ENCODE results near the gene MAP3K14. TPM values are rescaled to one million over a fixed set of nuclear protein-coding genes. Genes with fewer than 3 reads are reported as not detected.

MAP3K14 gene
- total RNA-seq, 1 donor from 2014 or later: 9.9 TPM

- no peak for DNase-seq (ENCODE audit: low read depth)
Measured at GRCh38 chr17:45339646-45340605, 23.1 kb upstream of the MAP3K14 start.

DNA sequence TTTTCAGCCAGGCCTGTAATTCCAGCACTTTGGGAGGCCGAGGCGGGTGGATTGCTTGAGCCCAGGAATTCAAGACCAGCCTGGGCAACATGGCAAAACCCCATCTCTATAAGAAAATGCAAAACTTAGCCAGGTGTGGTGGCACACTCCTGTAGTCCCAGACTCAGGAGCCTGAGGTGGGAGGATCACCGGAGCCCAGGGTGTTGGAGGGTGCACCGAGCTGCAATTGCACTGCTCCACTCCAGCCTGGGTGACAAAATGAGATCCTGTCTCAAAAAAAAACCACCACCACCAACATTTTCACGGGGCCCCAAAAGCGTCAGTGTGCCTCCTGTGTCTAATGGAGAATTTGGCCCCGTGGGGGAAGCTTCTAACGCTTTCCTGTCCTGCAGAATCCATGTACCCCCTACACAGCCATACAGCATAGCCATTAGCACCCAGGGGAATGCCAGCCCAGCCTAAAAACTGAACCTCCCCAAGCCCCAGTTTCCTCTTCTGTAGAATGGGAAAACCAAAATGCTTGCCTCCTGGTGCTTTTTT is 22.2 kb upstream of the MAP3K14 start:
- no peak for DNase-seq (ENCODE audit: low read depth)

- DNase-seq (ENCODE audit: low read depth): no peak
Measured at GRCh38 chr17:45338023-45338781, 21.4 kb upstream of the MAP3K14 start.

GRCh38 chr17:45336390-45337182 is 19.8 kb upstream of the MAP3K14 start:
- DNase-seq (ENCODE audit: low read depth): no peak

- DNase-seq (ENCODE audit: low read depth): no peak
Measured at GRCh38 chr17:45335721-45336120, 18.9 kb upstream of the MAP3K14 start.

GRCh38 chr17:45334701-45335677 is 18.2 kb upstream of the MAP3K14 start:
- DNase-seq (ENCODE audit: low read depth): no peak

DNA sequence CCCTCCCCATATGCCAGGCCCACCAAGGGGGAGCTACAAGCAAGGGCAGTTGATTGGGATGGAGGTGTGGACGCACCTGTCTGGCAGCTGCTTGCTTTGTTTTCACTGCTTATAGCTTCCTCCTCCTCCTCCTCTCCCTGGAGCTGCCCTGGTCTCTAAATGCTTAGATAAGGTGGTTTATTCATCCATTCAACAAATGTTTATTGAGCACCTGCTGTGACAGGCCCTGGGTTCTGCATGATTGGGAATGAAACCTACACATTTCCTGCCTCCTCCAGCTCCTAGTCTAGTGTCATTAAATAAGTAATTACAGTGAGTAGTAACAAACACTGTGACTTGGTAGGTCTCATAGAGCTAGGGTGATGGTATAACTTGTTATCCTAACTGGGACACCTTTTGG is 17.4 kb upstream of the MAP3K14 start:
- no peak for DNase-seq (ENCODE audit: low read depth)

GRCh38 chr17:45333702-45334092 is 16.9 kb upstream of the MAP3K14 start:
- DNase-seq (ENCODE audit: low read depth): no peak

DNA sequence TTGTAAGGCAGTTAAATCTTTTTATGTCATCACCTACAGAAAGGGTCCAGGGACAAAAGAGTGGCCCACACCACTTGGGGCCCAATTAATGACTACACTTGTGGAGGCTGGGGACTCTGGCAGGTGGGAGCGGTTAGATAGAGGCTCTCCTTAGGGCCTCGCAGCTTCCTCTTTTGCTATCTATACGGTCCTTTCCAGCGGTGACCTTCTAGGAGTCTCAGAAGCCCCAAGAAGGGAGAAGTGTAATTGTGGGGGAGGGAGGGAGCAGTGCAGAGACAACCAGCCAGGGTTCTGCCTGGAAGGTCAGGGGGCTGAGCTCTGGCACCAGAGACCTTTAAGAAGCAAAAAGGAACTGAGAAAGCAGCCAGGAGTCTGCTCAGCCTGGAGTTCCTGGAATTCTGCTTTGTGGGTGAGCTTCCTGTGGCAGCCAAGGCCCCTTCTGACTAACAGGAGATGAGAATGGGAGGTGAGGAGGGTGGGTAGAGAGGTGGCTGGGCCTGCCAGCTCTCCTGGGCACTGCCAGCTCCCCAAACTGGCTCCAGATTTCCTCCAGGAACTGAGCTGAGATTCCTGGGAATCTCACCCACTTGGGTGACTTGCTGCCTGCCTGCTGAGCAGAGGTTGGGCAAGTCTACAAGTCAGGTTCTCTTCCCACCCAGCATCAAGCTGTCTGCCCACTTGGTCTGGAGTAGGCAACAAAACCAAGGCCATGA is 16.3 kb upstream of the MAP3K14 start:
- peak; percentile 56 for DNase-seq (ENCODE audit: low read depth)

GRCh38 chr17:45332505-45332904 is 15.7 kb upstream of the MAP3K14 start:
- DNase-seq (ENCODE audit: low read depth): no peak

GRCh38 chr17:45326626-45327025 is 9.8 kb upstream of the MAP3K14 start:
- no peak for DNase-seq (ENCODE audit: low read depth)

- DNase-seq (ENCODE audit: low read depth): no peak
Measured at GRCh38 chr17:45325810-45326209, 9.0 kb upstream of the MAP3K14 start.

DNA sequence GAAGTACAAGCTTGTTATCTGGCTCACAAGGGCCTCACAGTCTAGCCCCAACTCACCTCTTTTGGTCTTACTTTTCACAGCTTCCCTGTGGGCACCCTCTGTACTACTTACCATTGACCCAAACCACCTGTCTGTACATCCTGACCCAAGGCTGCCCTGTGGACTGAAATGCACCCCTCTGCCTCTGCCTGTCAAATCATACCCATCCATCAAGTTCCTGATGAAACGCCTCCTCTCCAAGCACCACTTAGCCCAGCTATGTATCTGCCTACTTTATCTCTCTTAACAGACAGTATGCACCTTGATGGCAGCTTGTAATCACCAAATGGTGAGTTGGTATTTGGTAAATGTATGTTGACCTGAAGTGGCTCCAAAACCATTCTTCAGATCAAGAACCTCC is 7.5 kb upstream of the MAP3K14 start:
- DNase-seq (ENCODE audit: low read depth): no peak

DNA sequence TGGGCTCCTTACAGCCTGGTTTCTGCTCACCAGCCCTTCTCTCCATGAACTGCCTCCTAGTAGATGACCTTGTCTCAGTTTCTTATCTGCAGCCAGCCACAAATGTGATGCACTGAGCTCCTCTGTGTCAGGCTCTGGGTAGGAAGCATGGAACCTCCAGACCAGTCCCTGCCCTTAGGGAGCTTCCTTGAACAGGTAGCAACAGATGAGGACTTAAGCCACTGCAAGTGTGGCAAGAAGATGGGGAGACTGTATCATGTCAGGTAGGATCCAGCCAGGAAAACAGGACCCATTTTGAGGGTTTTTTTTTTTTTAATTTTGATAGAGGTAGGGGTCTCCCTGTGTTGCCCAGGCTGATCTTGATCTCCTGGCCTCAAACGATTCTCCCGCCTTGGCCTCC is 5.3 kb upstream of the MAP3K14 start:
- no peak for DNase-seq (ENCODE audit: low read depth)

DNA sequence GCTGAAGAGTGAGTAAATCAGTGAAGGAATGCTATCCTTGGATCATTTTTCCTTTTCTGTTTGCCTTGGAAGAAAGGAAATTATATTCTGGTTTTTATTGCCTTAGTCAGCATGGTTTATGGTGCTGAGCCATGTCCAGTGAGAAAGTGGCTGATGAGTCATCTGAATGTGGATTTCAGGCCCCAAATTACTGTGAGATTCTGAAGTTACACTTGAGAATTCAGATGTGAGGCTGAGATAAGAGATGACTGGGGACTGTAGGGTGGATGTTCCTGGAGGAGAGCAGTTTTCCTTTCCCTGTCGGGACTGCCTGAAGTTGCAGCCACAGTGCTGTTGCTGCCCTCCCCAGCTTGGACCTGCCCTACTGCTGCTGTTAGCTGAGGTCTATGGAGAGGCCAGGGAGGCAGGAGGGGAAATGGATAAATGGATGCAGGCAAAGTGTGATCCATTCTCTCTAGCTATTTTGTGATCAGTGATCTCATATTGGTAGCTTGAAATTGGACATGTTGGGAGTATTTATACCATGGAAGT is 4.2 kb upstream of the MAP3K14 start:
- peak; percentile 98 for DNase-seq (ENCODE audit: low read depth)

DNA sequence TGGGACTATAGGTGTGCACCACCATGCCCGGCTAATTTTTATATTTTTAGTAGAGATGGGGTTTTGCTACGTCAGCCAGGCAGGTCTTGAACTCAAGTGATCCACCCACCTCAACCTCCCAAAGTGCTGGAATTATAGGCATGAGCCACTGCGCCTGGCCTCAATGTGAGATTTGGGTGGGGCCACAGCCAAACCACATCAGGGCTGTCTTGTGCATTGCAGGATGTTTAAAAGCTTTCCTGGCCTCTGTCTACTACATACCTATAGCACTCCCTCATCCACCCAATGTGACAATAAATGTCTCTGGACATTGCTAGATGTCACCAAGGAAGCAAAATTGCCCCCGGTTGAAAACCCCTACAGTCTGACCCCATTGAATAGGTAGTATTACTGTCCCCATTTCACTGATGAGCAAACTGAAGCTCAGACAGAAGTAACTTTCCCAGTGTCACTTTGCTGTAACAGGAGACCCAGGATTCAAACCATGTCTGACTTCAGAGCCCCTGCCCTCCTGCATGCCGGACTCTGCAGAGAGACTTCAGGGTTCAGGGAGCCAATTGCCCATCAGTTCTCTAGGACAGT is 3.6 kb upstream of the MAP3K14 start:
- DNase-seq (ENCODE audit: low read depth): no peak

- DNase-seq (ENCODE audit: low read depth): peak; percentile 94
Measured at GRCh38 chr17:45319239-45319703, 2.5 kb upstream of the MAP3K14 start.

DNA sequence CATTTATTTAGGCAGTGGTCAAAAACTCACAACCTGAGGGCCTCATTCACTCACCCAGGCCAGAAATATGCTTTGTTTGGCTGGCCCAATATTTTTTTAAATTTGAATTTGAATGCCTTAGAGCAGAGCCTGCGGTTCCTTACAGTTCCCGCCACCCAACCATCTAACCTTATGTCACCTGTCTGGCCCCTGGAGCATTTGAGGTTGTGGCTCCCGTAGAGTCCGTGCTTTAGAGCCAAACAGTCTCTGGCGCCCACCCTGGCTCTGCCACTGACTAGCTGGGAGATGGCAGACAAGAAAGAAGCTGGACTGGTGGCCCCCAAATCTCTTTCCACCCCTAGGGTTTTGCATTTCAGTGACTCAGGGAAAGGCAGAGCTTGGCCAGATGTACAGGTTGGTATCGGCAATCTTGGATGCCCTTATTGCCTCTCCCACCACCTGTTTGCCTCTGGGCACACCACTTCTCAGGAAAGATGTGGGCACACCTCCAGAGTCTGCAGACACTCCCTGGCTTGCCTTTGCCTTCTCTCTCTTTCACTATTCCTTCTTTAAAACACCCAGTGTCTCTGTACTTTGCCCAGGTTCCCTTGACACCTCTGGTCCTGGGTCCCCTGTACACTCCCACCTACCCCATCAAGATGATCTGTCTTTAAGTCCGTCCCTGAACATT is 1.9 kb upstream of the MAP3K14 start:
- DNase-seq (ENCODE audit: low read depth): no peak

Measured in renal cortical epithelial cell (primary cell).